ENCODE data around the gene TM7SF2.

DNA sequence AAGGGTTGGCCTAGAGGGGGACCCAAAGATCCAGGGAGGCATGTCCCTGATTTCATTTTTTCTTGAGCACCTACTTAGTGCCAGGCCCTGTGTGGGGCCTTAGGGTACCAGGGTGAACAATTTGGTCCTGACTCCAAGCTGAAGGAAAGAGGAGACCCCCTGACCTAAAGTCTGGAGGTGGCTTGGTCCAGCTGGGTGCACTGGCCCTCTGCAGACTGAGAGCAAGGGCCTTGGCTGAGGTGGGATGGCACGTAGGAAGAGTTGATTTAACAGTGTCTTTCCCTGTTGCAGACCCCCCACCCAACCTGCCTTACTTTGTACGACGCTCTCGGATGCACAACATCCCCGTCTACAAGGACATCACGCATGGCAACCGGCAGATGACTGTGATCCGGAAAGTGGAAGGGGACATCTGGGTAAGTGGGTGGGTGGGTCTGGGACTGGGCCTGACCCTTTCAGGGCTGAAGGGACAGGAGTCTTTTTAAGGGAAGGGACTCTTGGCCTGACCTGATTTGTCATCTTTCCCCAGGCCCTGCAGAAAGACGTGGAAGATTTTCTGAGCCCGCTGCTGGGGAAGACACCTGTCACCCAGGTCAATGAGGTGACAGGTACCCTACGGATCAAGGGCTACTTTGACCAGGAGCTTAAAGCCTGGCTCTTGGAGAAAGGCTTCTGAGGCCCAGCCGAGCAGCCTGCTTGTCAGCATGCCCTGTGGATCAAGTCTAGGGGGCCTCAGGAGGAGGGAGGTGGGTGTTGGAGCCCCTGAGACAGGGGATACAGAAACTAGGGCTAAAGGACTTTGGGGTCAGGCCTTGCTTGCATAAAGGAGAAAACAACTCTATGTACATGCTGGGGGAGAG is 13.8 kb downstream of the TM7SF2 start:
- TF ChIP-seq CTCF (IDR thresholded peaks at IDR 0.05) (no peak), POLR2A (IDR thresholded peaks at IDR 0.05) (no peak)

Measured in heart left ventricle (tissue), 13 donors.